Liver (tissue), 3 donors: ENCODE measurements around the gene OLA1.

ENCODE experiments used
- ATF3 ChIP-seq: IDR thresholded peaks from 2 replicates; pipeline ENCODE4 v1.6.1; 2016; ENCODE audit warnings: antibody characterized with exemption
- EGR1 ChIP-seq, 2 donors: IDR thresholded peaks; 2 replicates each; pipeline ENCODE4 v1.6.1; 2016 to 2018; ENCODE audit warnings: antibody characterized with exemption in 2 of 2, low read depth in 2 of 2
- FOXA1 ChIP-seq: IDR thresholded peaks from 2 replicates; pipeline ENCODE4 v1.6.1; 2016; ENCODE audit warnings: antibody characterized with exemption
- GABPA ChIP-seq, 2 donors: IDR thresholded peaks in 1 of 2; conservative IDR thresholded peaks in 1 of 2; 2 replicates each; pipeline ENCODE4 v1.6.1; 2016; ENCODE audit warnings: antibody characterized with exemption in 2 of 2, mild to moderate bottlenecking in 1 of 2, moderate library complexity in 1 of 2
- JUND ChIP-seq, 2 donors: IDR thresholded peaks; 2 replicates each; pipeline ENCODE4 v1.6.1; 2016; ENCODE audit warnings: antibody characterized with exemption in 2 of 2
- RAD21 ChIP-seq, 2 donors: IDR thresholded peaks; 2 replicates each; pipeline ENCODE4 v1.6.1; 2016; ENCODE audit warnings: antibody characterized with exemption in 2 of 2, mild to moderate bottlenecking in 2 of 2
- REST ChIP-seq: IDR thresholded peaks from 2 replicates; pipeline ENCODE4 v1.6.1; 2016; ENCODE audit warnings: antibody characterized with exemption, mild to moderate bottlenecking
- RXRA ChIP-seq, 2 donors: IDR thresholded peaks; 2 replicates each; pipeline ENCODE4 v1.6.1; 2017 to 2018; ENCODE audit warnings: antibody characterized with exemption in 2 of 2, mild to moderate bottlenecking in 1 of 2
- SP1 ChIP-seq: IDR thresholded peaks from 2 replicates; pipeline ENCODE4 v1.6.1; 2018; ENCODE audit warnings: antibody characterized with exemption, mild to moderate bottlenecking
- TAF1 ChIP-seq: conservative IDR thresholded peaks from 2 replicates; pipeline ENCODE4 v1.6.1; 2016; ENCODE audit warnings: antibody characterized with exemption, mild to moderate bottlenecking
- YY1 ChIP-seq: IDR thresholded peaks from 2 replicates; pipeline ENCODE4 v1.6.1; 2016; ENCODE audit warnings: antibody characterized with exemption, mild to moderate bottlenecking
- ZBTB33 ChIP-seq: IDR thresholded peaks from 2 replicates; pipeline ENCODE4 v1.6.1; 2016; ENCODE audit warnings: antibody characterized with exemption
- TF ChIP-seq, protein P1 (sequence below): fragments of 150-350 bp; IDR thresholded peaks from 2 replicates; pipeline ENCODE4 v1.5.1; 2017; ENCODE audit warnings: improper control_type of control experiment, low read depth, low read length; ENCODE audit not compliant: missing input control
- TF ChIP-seq, protein P2 (sequence below): IDR thresholded peaks from 2 replicates; pipeline ENCODE4 v1.6.1; 2016; ENCODE audit warnings: antibody characterized with exemption
- donor health status: healthy.
- donor health status: healthy.

- TF ChIP-seq TAF1 (no peak), ZBTB33 (no peak), SP1 (no peak), ATF3 (no peak), REST (no peak), GABPA (IDR thresholded peaks at IDR 0.05 in 1 of 2, conservative IDR thresholded peaks at IDR 0.05 in 1 of 2) (no peak), EGR1 (IDR thresholded peaks at IDR 0.05; ENCODE audit: low read depth in 2 of 2) (no peak), JUND (IDR thresholded peaks at IDR 0.05) (no peak), RAD21 (IDR thresholded peaks at IDR 0.05) (no peak), YY1 (no peak), RXRA (IDR thresholded peaks at IDR 0.05) (no peak), FOXA1 (no peak)
- TF ChIP-seq, protein P1, sequence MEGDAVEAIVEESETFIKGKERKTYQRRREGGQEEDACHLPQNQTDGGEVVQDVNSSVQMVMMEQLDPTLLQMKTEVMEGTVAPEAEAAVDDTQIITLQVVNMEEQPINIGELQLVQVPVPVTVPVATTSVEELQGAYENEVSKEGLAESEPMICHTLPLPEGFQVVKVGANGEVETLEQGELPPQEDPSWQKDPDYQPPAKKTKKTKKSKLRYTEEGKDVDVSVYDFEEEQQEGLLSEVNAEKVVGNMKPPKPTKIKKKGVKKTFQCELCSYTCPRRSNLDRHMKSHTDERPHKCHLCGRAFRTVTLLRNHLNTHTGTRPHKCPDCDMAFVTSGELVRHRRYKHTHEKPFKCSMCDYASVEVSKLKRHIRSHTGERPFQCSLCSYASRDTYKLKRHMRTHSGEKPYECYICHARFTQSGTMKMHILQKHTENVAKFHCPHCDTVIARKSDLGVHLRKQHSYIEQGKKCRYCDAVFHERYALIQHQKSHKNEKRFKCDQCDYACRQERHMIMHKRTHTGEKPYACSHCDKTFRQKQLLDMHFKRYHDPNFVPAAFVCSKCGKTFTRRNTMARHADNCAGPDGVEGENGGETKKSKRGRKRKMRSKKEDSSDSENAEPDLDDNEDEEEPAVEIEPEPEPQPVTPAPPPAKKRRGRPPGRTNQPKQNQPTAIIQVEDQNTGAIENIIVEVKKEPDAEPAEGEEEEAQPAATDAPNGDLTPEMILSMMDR: no peak
- TF ChIP-seq, protein P2, sequence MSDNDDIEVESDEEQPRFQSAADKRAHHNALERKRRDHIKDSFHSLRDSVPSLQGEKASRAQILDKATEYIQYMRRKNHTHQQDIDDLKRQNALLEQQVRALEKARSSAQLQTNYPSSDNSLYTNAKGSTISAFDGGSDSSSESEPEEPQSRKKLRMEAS: no peak
Observed at GRCh38 chr2:174036825-174037224, 211.5 kb downstream of the OLA1 start.
